T-helper 1 cell treated with Interleukin-12 subunit alpha and Interleukin-12 subunit beta and Interleukin-4 antibody, amounts not matched to agents 30 μg/mL and 1 μg/mL, for 36 hours (primary cell): ENCODE results near the gene TNFRSF18.
A peak's percentile ranks its signal among the peaks of the same experiment; 100 is the strongest.
"Not testable (repeated sequence)": the region's sequence is repeated elsewhere in the genome, so short reads cannot be mapped to it uniquely, and the experiment has no call there.

Experiments used
- H3K27ac Mint-ChIP-seq: one replicate; pipeline ENCODE4 v1.8.0; 2021; ENCODE audit warnings: mild to moderate bottlenecking, mixed read lengths
- H3K27me3 Mint-ChIP-seq: one replicate; pipeline ENCODE4 v1.8.0; 2021; ENCODE audit warnings: low read depth, mixed read lengths
- H3K36me3 Mint-ChIP-seq: one replicate; pipeline ENCODE4 v1.8.0; 2021; ENCODE audit warnings: low read depth, mixed read lengths
- H3K4me1 Mint-ChIP-seq: one replicate; pipeline ENCODE4 v1.8.0; 2021; ENCODE audit warnings: low read depth, mixed read lengths
- H3K4me3 Mint-ChIP-seq: one replicate; pipeline ENCODE4 v1.8.0; 2021; ENCODE audit warnings: mild to moderate bottlenecking, moderate library complexity, mixed read lengths
- H3K9me3 Mint-ChIP-seq: one replicate; pipeline ENCODE4 v1.8.0; 2021; ENCODE audit warnings: mixed read lengths

The TNFRSF18 gene, protein sequence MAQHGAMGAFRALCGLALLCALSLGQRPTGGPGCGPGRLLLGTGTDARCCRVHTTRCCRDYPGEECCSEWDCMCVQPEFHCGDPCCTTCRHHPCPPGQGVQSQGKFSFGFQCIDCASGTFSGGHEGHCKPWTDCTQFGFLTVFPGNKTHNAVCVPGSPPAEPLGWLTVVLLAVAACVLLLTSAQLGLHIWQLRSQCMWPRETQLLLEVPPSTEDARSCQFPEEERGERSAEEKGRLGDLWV

DNA sequence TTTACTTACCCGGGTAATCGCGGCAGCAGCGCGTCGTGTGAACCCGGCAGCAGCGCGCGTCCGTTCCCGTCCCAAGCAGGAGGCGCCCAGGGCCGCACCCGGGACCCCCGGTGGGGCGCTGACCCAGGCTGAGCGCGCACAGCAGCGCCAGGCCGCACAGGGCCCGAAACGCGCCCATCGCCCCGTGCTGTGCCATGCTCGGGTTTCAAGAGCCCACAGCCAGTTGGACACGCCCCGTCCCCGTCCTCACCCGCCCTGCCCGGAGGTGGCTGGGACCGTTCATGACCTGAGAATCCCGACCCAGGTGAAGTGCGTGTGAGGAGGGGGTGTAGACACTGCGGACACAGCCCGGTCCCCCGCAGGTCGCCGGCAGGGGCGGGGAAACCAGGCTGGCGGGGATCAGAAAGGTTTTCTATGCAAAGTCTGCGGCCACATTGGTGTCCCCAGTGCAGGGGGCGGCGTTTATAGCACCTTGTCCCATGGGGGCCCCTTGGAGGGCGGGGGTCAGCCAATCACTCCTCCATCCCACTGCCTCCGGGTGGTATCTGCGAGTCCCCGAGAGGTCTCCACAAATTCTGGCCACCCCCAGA is at the start of gene TNFRSF18:
Gene TNFRSF18 (minus strand): TSS at position 217 of the 590 bp plus-strand sequence. CDS start 21 bp downstream, at position 196.
- Mint-ChIP-seq H3K27me3 (no peaks in the 10 kb centered on the region), H3K27ac (peak within 1 kb of the TSS; percentile 99), H3K4me1 (peaks cover 18% of the 10 kb centered on the region), H3K4me3 (peak within 1 kb of the TSS; percentile 74), H3K36me3 (peaks cover 15% of the 10 kb centered on the region), H3K9me3 (no peaks in the 10 kb centered on the region)

DNA sequence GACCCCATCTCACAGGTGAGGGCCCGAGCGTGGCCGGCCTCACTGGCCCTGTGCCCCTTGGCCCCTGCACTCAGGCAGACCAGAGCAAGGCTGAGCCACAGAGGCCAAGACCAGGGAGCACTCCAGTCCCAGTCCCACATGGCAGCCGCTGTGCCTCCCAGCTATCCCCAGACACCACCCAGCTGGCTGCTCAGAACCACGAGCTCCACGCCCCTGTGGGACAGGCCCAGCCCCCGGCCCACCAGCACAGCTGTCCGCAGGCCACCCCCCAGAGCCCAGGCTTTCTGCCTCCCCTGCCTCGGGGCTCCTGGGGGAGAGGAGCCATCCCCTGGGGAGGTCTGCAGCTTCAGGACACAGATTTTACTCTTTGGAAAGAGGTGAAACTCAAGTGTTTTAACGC is 49.2 kb upstream of the TNFRSF18 start:
- H3K36me3 Mint-ChIP-seq = peaks cover 32% of the 10 kb centered on the region
- peaks cover 10% of the 10 kb centered on the region for H3K4me1 Mint-ChIP-seq
- no peaks in the 10 kb centered on the region for H3K27me3 Mint-ChIP-seq
- H3K4me3 Mint-ChIP-seq = no peak overlapping the region
- no peaks in the 10 kb centered on the region for H3K9me3 Mint-ChIP-seq
- H3K27ac Mint-ChIP-seq = no peak overlapping the region

DNA sequence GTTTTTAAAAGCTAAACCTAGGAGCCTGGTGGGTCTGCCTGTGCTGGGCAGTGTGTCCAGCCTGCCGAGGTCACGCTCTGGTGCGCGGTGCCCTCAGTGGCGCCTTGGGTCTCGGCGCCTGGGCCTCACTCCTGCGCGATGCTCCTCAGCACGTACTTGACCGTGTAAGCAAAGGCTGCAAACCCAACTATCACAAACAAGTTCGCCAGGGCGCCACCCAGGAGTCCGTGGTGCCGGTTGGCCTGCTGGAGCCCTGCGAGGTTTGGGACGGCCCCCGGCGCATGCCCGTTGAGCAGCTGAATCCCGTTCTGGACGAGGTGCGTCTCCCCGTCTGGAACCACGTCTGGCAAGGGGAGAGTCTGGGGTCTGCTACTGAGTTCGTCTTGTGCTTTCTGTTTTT is 48.7 kb upstream of the TNFRSF18 start:
- H3K9me3 Mint-ChIP-seq = no peaks in the 10 kb centered on the region

DNA sequence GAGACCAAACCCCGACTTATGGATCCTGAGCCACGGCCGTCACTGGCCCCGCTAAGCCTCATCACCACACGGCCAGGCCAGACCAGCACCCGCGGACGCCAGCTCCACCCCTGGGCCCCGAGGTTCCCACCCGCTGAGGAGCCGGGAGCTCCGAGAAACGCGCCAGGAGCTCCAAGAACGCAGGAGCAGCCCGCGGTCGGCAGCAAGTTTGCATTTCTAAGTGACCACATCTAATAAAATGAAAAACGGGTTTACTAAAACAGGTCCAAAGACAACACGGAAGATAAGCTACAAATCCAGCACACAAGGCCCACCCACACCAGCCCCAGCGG is 48.2 kb upstream of the TNFRSF18 start:
- H3K27me3 Mint-ChIP-seq = no peaks in the 10 kb centered on the region
- H3K36me3 Mint-ChIP-seq = peaks cover 27% of the 10 kb centered on the region
- no peak overlapping the region for H3K4me3 Mint-ChIP-seq
- H3K4me1 Mint-ChIP-seq = peaks cover 9% of the 10 kb centered on the region
- H3K27ac Mint-ChIP-seq = no peak overlapping the region
- H3K9me3 Mint-ChIP-seq = no peaks in the 10 kb centered on the region

More for the DNA sequence above, 48.7 kb upstream of the TNFRSF18 start:
- Mint-ChIP-seq H3K4me3 (no peak overlapping the region), H3K27ac (no peak overlapping the region), H3K27me3 (no peaks in the 10 kb centered on the region), H3K4me1 (peaks cover 10% of the 10 kb centered on the region), H3K36me3 (peaks cover 31% of the 10 kb centered on the region)

DNA sequence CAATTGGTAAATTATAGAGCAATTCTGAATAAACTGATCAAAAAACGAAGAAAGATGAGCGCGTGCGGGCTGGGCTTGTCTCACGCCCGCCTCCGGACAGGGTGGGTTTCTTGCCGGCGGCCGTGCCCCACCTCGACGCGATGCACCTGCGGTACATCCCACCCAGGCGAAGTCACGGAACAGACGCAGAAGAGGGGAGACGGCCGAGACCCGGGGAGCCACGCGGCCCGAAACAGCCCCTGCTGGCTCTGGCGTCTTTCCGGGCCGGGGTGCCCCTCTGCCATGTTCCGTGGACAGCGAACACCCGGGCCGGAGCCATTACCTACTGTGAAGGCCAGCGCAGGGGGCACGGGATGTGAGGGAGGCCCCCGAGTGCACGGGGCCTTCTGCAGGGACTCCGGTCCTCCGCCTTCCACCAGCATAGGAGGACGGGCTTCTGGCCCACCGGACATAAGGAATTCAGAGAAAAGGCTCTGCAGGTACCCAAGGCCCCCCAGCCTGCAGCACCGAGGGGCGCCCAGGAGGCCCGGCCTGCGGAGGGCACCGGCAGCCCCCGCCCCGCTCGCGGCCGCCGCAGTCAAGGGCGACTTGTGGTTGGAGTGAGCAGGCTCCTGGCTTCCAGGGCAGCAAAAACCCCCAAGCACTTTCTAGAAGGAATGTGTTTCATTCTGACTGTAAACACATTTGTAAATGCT is 47.7 kb upstream of the TNFRSF18 start:
- no peaks in the 10 kb centered on the region for H3K27me3 Mint-ChIP-seq
- no peak overlapping the region for H3K4me3 Mint-ChIP-seq
- H3K27ac Mint-ChIP-seq = no peak overlapping the region
- peaks cover 23% of the 10 kb centered on the region for H3K36me3 Mint-ChIP-seq
- H3K4me1 Mint-ChIP-seq = peaks cover 11% of the 10 kb centered on the region
- no peaks in the 10 kb centered on the region for H3K9me3 Mint-ChIP-seq

DNA sequence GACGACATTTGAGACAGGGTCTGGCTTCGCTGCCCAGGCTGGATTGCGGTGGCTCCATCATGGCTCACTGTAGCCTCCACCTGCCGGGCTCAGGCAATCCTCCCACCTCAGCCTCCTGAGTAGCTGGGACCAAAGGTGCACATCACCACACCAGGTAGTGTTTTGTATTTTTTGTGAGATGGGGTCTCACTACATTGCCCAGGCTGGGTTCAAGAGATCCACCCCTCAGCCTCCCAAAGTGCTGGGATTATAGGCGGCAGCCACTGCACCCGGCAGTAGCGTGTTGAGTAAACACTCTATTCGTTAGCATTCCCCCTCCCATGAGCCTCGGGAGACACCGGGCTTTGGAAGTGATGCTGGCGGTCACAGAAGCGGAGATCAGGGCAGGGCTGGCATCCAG is 46.9 kb upstream of the TNFRSF18 start:
- no peaks in the 10 kb centered on the region for H3K9me3 Mint-ChIP-seq
- H3K36me3 Mint-ChIP-seq = peaks cover 23% of the 10 kb centered on the region
- peaks cover 9% of the 10 kb centered on the region for H3K4me1 Mint-ChIP-seq
- no peak overlapping the region for H3K27ac Mint-ChIP-seq
- H3K27me3 Mint-ChIP-seq = no peaks in the 10 kb centered on the region
- no peak overlapping the region for H3K4me3 Mint-ChIP-seq

DNA sequence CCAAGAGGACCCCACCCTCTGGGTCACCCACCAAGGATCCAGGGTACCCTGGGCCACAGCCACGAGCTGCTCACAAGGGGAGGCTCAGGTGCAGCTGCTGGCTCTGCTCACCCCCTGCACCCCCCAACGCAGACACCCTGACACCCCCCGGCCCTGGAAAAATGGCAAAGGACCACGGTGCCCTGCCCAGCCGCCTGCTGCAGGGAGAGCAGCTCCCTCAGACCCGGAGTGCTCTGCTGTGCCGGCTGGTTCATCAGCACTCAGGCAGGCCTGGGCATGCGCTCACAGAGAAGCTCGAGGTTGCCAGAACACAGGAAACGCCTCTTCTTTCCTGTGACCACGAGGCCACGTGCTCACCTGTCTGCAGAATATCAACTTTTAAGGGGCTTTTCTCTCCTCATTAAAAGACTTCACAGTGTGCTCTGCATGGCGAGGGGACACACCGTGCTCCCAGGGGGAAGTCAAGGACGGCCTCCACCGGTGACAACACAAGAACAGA is 44.4 kb upstream of the TNFRSF18 start:
- Mint-ChIP-seq H3K27me3 (no peaks in the 10 kb centered on the region), H3K9me3 (no peaks in the 10 kb centered on the region), H3K4me1 (peaks cover 9% of the 10 kb centered on the region), H3K4me3 (peak overlapping the region; percentile 50), H3K27ac (peak overlapping the region; percentile 78), H3K36me3 (peaks cover 12% of the 10 kb centered on the region)

DNA sequence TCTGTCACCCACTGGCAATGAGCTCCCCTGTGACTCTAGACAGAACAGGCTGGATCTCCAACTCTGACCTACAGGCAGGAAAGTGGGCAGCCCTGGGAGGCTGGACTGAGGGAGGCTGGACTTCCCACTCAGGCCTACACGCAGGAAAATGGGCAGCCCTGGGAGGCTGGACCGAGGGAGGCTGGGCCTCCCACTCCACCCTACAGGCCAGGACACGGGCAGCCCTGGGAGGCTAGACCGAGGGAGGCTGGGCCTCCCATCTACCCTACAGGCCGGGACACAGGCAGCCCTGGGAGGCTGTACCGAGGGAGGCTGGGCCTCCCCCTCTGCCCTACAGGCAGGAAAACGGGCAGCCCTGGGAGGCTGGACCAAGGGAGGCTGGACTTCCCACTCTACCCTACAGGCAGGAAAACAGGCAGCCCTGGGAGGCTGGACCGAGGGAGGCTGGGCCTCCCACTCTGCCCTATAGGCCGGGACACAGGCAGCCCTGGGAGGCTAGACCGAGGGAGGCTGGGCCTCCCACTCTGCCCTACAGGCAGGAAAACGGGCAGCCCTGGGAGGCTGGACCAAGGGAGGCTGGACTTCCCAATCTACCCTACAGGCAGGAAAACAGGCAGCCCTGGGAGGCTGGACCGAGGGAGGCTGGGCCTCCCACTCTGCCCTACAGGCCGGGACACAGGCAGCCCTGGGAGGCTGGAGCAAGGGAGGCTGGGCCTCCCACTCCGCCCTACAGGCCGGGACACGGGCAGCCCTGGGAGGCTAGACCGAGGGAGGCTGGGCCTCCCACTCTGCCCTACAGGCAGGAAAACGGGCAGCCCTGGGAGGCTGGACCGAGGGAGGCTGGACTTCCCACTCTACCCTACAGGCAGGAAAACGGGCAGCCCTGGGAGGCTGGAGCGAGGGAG is 41.9 kb upstream of the TNFRSF18 start:
- not testable (repeated sequence) for H3K9me3 Mint-ChIP-seq, H3K4me3 Mint-ChIP-seq, H3K36me3 Mint-ChIP-seq, H3K27ac Mint-ChIP-seq, H3K27me3 Mint-ChIP-seq, H3K4me1 Mint-ChIP-seq

DNA sequence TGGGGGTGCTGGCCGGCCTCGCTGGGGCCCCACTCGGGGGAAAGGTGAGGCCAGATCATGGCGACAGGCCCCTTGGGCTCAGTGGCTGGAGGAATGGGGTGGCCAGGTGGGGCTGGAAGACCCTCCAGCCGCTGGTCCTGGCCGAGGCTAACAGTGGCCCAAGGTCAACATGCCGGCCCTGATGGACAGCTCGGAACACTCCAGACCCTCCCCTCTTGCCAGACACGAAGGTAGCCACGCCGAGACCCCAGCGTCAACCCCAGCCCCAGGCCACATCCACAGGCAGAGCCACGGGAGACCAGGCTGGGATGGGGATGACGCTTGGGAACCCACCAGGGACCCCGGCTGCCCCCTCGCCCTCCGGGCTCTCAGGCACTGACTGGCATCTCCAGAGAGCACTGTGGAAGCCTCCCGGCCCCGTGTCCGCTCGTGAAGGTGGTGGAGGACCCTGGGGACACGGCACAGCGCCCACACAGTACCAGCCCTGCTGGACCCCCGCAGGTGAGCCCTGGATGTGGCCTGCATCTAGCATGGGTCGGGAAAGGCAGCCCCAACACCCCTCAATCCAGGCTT is 41.0 kb upstream of the TNFRSF18 start:
- no peaks in the 10 kb centered on the region for H3K27me3 Mint-ChIP-seq
- no peak overlapping the region for H3K4me3 Mint-ChIP-seq
- H3K4me1 Mint-ChIP-seq = peaks cover 9% of the 10 kb centered on the region
- H3K9me3 Mint-ChIP-seq = no peaks in the 10 kb centered on the region
- no peak overlapping the region for H3K27ac Mint-ChIP-seq
- H3K36me3 Mint-ChIP-seq = peaks cover 2% of the 10 kb centered on the region

DNA sequence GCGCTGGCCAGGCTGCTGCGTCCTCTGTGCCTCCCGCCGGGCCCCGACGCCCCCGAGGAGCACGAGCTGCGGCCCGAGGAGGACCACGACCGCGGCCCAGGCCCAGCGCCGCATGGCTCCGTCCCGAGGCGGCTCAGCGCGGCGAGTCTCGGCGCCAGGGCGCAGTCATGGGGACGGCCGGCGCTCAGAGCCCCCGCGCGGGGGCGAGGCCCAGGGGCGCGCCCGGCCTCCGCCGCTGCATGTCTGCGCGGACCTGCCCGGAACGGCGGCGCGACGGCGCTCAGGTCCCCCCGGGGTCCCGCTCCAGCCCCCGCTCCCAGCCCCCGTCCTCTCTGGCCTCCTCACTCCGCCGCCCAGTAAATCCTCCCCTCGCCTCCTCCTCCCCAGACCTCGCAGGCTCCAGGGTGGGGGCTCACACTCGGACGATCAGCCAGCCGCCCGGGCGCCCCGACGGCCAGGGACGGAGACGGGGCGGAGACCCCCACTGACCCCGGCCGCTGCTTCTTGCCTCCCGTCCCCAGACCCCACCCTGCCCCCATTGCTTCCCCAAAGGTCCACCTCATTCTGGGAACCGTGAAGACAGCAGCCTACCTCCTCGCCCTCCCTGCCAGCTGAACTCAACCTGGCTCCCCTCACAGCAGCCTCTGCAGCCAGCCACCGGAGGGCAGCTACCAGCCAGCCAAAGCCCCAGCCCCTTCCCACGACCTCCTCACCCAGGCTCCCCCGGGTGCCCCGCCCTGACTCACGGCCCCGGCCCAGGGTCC is 40.4 kb upstream of the TNFRSF18 start, which contains the start of gene C1QTNF12:
Gene C1QTNF12 (minus strand): TSS at position 146 of the 764 bp plus-strand sequence. CDS start 32 bp downstream, at position 114.
- Mint-ChIP-seq H3K9me3 (no peaks in the 10 kb centered on the region), H3K36me3 (peaks cover 2% of the 10 kb centered on the region), H3K4me3 (no peak within 1 kb of the TSS), H3K27ac (no peak within 1 kb of the TSS), H3K4me1 (peaks cover 9% of the 10 kb centered on the region), H3K27me3 (no peaks in the 10 kb centered on the region)

DNA sequence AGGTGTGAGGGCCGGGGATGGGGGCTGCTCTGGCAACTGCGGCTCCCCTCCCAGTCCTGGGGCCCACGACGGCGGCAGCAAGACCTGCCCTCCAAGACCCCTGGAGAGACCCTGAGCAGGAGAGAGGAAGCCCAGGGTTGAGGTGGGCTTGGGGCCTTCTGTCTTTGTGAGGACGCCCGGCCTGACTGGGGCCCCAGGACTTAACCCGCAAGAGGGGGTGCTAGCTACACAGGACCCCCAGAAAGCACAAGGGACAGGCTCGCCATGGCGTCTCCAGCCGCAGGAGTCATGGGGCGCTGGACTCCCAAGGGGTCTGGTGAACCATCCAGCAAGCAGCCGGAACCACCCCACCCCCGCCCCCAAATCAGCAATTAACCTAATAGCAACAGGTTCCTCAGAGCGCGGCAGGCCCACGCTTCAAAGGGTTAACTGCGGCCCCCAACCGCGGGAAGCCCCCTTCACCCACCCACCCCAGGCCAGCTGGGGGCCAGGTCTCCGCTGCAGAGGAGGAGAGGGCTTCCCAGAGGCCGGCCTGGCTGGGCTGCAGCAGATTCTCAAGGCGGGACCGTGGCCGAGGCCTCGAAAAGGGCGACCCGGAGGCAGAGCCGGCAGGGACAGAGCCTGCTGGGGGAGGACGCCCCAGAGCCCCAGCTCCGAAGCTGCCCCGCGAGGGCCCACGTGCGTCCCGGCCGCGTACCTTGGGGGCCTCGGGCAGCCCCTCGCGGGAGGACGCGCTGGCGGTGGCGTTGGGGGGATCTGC is 39.6 kb upstream of the TNFRSF18 start:
- Mint-ChIP-seq H3K27ac (no peak overlapping the region), H3K27me3 (no peaks in the 10 kb centered on the region), H3K4me3 (no peak overlapping the region)

DNA sequence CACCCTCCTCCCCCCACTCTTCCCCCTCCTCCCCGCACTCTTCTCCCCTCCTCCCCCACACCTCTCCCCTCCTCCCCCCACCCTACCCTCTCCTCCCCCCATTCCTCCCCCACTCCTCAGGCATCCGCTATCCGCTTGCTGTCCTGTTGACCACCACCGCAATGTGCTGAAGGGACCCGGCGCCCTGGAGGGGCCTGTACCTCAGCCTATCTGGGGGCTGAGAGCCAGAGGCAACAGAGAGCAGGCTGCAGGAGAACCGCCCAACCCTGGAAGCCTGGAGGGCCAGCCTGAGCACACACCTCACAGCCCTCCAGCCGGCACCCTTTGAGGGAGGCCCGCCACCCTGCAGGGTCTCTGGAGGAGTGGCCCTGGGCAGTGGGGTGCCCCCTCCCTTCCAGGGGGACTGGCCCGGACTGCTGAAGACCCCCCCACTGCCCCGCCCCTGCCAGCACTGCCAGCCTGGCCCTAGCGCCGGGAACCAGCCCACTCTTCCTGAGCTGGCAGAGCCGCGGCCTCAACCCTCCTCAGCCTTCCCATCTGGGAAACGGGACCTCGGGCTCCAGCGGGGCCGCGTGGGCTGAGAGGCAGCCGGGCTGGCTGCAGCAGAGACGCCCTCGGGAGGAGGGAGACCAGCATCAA is 38.9 kb upstream of the TNFRSF18 start:
- H3K9me3 Mint-ChIP-seq = no peaks in the 10 kb centered on the region
- H3K27me3 Mint-ChIP-seq = no peaks in the 10 kb centered on the region
- H3K36me3 Mint-ChIP-seq = no peaks in the 10 kb centered on the region
- H3K27ac Mint-ChIP-seq = no peak overlapping the region
- peaks cover 5% of the 10 kb centered on the region for H3K4me1 Mint-ChIP-seq
- no peak overlapping the region for H3K4me3 Mint-ChIP-seq

More for the DNA sequence above, 39.6 kb upstream of the TNFRSF18 start:
- Mint-ChIP-seq H3K36me3 (peaks cover under 1% of the 10 kb centered on the region), H3K4me1 (peaks cover 8% of the 10 kb centered on the region), H3K9me3 (no peaks in the 10 kb centered on the region)
